NAMALWA (cell line): Measurements from ENCODE around the gene MYOCD.

ENCODE experiments used
- DNase-seq: peaks from one replicate; pipeline ENCODE4 v3.0.0-alpha.2; 2015; ENCODE audit warnings: low spot score

Gene MYOCD

GRCh38 chr17:12712941-12713340 is 47.3 kb downstream of the MYOCD start:
- no peak for DNase-seq

GRCh38 chr17:12719948-12720347 is 54.3 kb downstream of the MYOCD start:
- no peak for DNase-seq

DNA sequence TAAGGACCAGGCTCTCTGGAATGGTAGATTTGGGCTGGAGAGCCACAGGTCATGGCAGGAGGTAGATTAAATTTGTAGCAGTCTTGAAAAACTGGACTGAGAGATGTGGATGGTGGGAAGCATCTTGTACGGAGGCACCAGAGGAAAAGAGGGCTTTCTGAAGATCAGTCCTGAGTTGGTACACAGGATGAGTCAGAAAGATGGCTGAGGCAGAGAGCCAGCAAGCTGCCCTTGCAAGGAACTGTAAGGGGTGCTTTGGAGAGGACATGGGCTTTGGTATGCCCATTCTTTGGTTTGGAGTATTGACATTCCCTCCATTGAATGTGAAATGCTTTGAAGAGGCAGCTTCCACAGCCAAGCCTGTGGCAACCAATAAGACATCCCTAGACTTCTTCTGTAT is 55.9 kb downstream of the MYOCD start:
- DNase-seq = no peak

DNA sequence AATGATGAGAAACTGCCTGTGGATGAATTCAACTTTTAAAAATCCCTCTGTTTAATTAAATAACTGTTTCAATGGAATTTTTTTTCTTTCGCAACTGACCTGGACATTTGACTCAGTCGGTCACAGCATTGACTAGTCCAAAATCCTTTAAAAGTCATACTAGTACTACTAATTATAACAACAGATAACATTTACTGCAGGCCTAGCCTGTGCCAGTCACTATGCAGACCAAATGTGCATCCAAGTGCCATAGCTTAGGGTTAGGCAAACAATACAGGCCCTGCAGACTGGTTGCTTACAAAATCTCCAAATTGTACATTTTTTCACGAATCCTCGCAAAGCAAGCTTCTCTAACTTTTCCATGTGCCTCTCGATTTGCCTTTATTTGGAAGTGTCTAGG is 56.6 kb downstream of the MYOCD start:
- DNase-seq = no peak

DNA sequence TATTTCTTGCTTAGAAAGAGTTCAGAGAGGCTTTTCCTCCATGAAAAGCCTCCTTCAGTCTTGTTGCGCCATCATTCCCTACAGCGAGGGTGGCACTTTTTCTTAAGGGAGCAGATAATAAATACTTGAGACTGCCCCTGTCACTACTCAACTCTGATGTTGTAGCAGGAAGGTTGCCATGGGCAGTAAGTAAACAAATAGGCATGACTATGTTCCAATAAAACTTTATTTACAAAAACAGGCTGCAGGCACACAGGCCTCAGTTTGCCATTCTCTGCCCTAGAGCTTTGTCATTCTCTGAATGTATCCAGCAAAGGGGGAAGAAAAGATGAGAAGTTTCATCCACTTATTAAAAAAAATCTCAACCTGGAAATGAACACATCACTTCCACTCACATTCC is 60.4 kb downstream of the MYOCD start:
- no peak for DNase-seq

- DNase-seq = no peak
Measured at GRCh38 chr17:12727076-12727760, 61.5 kb downstream of the MYOCD start.

DNA sequence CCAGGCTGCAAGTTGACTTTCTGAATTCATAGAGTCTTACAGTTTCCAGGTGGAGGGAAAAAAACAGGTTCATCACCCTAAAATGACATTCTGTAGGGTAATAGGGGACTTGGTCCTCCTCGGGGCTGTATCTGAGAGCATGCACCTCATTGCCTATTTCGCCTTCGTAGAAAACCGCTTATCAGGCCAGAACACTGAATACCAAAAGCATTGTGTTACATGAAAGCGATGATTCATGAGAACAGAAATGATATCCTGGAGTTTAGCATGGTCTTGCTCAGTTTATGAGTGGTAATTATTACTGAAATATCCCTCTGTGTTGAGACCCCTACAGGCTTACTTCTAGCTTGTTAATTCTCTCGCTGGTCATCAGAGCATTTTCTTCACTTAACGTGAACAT is 62.2 kb downstream of the MYOCD start:
- DNase-seq = no peak

- no peak for DNase-seq
Measured at GRCh38 chr17:12729086-12729485, 63.4 kb downstream of the MYOCD start.

- DNase-seq = no peak
Measured at GRCh38 chr17:12730421-12730820, 64.7 kb downstream of the MYOCD start.

- DNase-seq = no peak
Measured at GRCh38 chr17:12730931-12731521, 65.3 kb downstream of the MYOCD start.

DNA sequence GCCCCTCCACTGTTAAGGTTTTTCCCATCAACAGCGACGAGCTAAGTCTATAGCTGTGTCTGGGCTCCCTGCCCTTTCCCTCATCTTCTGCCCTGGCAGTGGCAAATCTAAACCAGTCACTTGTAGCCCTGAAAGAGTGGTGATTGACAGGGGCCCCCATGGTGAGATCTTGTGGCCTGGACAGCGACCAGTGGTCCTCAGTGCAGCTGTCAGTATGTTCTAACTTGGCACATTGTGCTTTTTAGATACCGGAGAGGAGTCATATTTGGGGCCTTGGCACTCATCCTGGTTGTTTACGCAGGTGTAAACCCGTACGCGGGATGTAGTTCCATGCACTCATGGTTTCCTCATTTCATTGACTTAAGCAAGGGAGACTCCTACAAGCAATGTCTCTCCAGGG is 66.1 kb downstream of the MYOCD start:
- no peak for DNase-seq

GRCh38 chr17:12732366-12732765 is 66.7 kb downstream of the MYOCD start:
- DNase-seq = no peak

DNA sequence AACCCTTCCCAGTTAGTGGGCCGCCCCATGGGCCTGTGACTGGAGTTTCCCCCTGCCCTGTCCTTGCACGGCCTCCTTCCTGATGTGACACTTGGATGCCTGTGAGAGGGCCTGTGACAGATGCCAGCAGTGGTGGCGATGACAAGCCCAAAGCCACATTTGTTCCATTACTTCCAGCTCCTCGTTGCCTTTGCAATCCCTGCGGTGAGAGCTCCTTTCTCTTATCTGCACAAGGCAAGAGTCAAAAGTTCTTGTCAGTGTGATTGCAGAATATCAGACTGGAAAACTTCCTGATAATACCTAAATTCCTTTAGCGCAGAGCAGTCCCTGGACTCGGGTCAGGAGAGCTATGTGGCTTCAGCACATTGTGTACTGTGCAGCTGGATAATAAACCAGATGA is 69.2 kb downstream of the MYOCD start:
- DNase-seq = no peak

- DNase-seq = no peak
Measured at GRCh38 chr17:12735517-12735916, 69.8 kb downstream of the MYOCD start.

GRCh38 chr17:12736526-12736925 is 70.8 kb downstream of the MYOCD start:
- DNase-seq = no peak

GRCh38 chr17:12737740-12738469 is 72.2 kb downstream of the MYOCD start:
- DNase-seq = no peak

- no peak for DNase-seq
Measured at GRCh38 chr17:12738624-12739023, 72.9 kb downstream of the MYOCD start.

- DNase-seq = no peak
Measured at GRCh38 chr17:12739500-12739899, 73.8 kb downstream of the MYOCD start.

DNA sequence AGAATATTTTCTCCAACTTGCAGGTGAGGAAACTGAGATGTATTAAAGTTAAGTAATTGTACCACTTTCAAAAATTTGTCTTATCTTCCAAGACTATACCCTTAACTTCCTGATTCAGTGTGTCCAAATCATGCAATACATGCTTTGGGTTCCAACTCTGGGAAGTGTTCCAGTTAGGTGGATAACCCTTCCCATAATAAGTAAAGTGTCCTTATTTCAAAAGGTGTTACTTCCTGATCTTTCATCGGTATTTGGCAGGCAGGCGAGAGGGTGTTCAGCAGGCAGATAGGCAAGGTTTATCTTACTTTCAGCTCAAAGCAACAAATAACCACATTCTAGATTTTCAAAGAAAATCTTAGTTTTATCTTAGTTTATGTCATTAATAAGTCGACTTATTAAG is 77.4 kb downstream of the MYOCD start:
- DNase-seq = no peak

- no peak for DNase-seq
Measured at GRCh38 chr17:12744298-12744697, 78.6 kb downstream of the MYOCD start.

GRCh38 chr17:12744786-12745185 is 79.1 kb downstream of the MYOCD start:
- no peak for DNase-seq

DNA sequence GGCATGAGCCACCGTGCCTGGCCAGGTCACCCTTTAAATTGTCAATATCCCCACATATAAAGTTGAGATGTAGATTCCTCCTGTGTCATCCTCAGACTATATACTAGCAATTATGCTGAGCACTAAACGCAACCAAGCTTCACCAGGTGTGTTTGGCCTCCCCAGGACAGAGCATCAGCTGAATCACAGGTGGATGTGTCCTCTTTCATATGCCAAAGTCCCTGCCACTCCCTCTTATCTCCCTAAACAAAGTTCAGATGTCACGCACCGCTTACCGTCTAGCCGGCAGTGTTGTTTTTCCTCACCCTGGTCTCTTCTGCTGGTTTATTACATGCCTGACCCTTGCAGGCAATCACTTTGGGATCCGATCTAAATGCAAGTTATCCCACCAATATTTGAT is 79.8 kb downstream of the MYOCD start:
- DNase-seq = no peak

DNA sequence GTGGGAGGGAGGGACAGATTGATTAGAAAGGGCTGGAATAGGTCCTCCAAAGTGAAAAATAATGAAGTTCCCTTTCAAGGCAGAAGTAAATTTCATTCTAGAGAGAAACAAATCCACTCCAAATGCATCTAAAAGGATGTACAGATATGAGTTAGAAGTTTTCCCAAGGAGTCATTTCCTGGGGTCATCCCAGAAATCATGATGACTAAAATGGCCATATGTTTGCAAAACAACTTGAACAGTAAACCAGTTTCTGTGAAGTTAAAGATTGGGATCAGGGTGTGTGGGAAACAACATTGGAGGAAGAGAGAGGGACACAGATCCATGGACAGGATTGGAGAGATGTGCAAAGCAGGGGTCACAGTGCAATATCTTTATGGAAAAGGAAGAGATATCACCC is 91.1 kb downstream of the MYOCD start:
- no peak for DNase-seq

DNA sequence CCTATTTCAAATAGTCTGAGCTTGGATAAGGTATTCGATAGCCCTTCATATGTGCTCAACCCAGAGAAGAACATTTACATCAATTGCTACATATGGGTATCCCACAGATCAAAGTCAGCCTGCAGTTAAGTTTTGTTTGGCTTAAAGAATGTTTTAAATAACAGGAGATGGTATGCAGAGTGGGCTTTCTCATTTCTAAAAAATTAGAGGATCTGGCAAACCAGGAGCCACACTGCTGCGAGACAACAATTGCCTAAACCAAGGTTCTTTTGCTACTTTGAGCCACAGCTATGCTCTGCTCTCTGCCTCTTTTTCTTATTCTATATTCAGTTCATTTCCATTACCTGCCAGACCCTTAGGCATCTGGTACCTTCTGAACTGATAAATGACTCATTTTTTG is 93.4 kb downstream of the MYOCD start:
- DNase-seq = no peak
